GM10847 (cell line): ENCODE measurements around the gene SUCLG2.

Experiments
- POLR2A ChIP-seq: IDR thresholded peaks from 2 replicates; pipeline ENCODE4 v1.6.1; 2011; ENCODE audit not compliant: insufficient read length; ENCODE audit errors: extremely low read depth

Gene SUCLG2

GRCh38 chr3:67478423-67478822 lies 176.0 kb downstream of the SUCLG2 start:
- no peak for TF ChIP-seq POLR2A

DNA sequence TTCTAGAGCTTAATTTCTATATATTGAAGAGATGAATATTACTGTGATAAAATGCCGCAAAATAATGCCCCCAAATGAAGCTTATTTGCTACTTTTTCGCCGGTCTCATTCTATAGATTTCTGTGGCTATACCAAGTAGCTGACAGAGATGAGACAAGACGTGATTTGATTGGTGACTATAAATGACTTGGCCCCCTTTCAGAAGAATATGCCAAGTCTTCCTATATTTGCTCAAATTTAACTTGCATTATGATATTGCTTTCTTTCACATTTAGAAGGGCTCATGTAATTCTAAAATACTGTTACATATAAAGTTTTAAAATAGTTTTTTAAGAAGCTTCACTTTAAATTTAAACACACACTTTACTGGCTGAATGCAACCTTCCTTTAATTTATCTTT lies 180.1 kb downstream of the SUCLG2 start:
- no peak for TF ChIP-seq POLR2A

GRCh38 chr3:67472674-67473201 lies 181.7 kb downstream of the SUCLG2 start:
- no peak for TF ChIP-seq POLR2A

GRCh38 chr3:67470207-67470606 lies 184.2 kb downstream of the SUCLG2 start:
- TF ChIP-seq POLR2A = no peak

GRCh38 chr3:67468511-67468910 lies 185.9 kb downstream of the SUCLG2 start:
- no peak for TF ChIP-seq POLR2A

GRCh38 chr3:67463656-67464055 lies 190.8 kb downstream of the SUCLG2 start:
- no peak for TF ChIP-seq POLR2A

- TF ChIP-seq POLR2A = no peak
Observed at GRCh38 chr3:67462187-67462586, 192.2 kb downstream of the SUCLG2 start.

GRCh38 chr3:67461667-67462142 lies 192.7 kb downstream of the SUCLG2 start:
- TF ChIP-seq POLR2A = no peak

DNA sequence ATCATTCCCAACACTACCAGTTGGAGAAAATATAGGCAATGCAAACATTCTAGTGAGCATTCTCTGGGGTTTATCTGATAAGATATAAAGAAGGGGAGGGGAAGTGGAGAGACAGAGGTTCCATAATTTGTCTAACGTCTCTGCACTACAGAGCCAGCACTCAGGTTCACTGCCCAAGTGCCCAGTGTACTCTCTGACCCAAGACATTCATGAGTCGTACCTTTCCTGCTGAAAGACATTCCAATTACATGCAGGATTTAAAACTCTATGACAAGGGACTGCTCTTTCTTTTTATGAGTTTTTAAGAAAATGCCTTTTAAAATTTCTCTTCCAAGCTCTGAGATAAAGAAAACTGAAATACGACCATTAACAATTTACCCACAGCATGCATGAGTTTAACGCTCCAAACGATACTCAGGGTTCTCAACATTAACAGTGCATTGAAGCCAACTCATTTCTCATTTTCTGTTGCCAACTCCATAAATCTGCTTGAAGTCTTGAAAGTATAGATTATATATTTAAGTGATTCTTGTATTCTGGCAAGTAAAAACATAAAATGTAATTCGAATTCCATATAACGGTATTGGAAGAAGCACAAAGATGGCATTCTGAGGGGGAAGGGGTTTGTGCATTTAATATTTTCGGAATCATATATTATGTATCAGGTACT lies 193.4 kb downstream of the SUCLG2 start:
- no peak for TF ChIP-seq POLR2A

DNA sequence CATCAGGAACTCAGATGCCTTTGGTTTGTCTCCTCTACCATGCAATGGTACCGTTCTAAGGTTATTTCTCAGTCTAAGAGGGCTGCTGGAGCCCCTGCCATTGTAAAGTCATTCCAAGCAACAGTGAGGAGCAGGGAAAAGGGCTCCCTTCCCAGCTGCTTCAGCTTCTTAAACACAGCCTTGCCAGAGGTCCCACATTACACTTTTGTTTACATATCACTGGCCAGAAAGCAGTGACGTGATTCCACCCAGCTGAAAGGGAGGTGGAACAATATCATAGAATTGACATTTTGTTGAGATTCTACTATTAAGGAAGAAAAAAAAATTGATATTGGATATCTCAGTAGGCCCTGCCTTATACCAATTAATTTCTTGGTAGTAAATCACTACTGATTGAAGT lies 194.6 kb downstream of the SUCLG2 start:
- TF ChIP-seq POLR2A = no peak

- TF ChIP-seq POLR2A = no peak
Observed at GRCh38 chr3:67458896-67459530, 195.4 kb downstream of the SUCLG2 start.

- no peak for TF ChIP-seq POLR2A
Observed at GRCh38 chr3:67458408-67458807, 196.0 kb downstream of the SUCLG2 start.

GRCh38 chr3:67453628-67454027 lies 200.8 kb downstream of the SUCLG2 start:
- no peak for TF ChIP-seq POLR2A

- no peak for TF ChIP-seq POLR2A
Observed at GRCh38 chr3:67450153-67450552, 204.3 kb downstream of the SUCLG2 start.

DNA sequence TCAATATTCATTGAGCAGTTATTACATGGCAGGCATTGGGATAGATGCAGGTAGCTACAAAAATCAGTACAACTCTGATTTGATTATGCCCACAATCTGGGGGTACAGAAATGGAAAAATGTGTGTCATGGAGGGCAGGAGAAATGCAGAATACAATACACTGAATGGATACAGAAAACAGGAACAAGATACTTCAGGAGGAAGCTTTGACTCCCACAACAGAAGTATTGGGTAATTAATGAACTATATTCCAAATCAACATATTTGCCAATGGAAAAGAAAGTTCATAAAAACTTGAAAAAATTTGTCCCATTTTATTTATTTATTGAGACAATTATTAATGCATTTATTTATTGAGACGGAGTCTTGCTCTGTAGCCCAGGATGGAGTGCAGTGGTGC lies 207.0 kb downstream of the SUCLG2 start:
- no peak for TF ChIP-seq POLR2A

- no peak for TF ChIP-seq POLR2A
Observed at GRCh38 chr3:67437789-67438188, 216.6 kb downstream of the SUCLG2 start.

DNA sequence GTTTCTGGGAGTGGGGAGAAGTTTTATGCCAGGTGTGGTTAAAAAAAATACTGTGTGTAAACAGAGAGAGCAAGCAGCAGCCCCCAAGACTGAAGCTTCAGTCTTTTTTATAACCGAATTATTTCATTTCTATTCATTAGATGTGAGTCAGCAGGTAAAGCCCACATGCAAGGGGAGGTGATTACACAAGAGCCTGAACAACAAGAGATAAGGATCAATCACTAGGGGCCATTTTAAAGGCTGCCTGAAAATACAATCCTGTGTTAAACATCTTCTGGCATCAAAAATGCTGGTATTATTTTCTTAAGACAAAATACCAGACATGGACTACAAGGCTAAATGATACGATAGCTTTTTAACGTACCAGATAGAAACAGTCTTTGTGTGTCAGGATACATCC lies 217.3 kb downstream of the SUCLG2 start:
- no peak for TF ChIP-seq POLR2A

DNA sequence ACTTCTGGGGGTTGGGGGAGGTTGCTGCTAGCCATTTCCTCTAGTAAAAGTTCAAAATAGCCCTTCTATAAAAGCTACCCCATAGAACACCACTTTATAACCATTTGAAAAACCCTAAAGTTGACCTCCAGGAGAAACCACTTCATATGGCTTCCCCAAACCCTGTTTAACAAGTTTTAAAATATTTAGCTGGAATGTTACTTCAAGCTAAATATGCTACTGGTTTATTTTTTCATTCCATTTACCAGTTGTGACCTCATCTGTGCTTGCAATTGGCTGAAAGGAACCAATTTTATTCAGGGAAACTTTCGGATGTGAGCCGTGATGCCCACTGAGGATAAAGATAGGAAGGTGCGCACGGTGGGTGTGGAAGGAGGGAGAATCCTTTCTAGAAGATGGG lies 221.3 kb downstream of the SUCLG2 start:
- no peak for TF ChIP-seq POLR2A
